Stimulated activated CD4-positive, alpha-beta T cell treated with anti-CD3 and anti-CD28 coated beads, Interleukin-4, amount 100 ng/mL, for 1 hour (primary cell): ENCODE data around the gene GALNT11.
"Not testable (repeated sequence)": the region's sequence is repeated elsewhere in the genome, so short reads cannot be mapped to it uniquely, and the experiment has no call there.

ENCODE experiments used
- DNase-seq: peaks from one replicate; pipeline ENCODE4 v3.0.0-alpha.2; 2020

The GALNT11 gene

GRCh38 chr7:152030059-152030458, 4.6 kb downstream of the GALNT11 start:
- DNase-seq, result not testable (repeated sequence)

GRCh38 chr7:152030639-152031038, 5.2 kb downstream of the GALNT11 start:
- not testable (repeated sequence) for DNase-seq

GRCh38 chr7:152035817-152036216, 10.3 kb downstream of the GALNT11 start:
- DNase-seq, result no peak

GRCh38 chr7:152038410-152038809, 12.9 kb downstream of the GALNT11 start:
- not testable (repeated sequence) for DNase-seq

GRCh38 chr7:152043086-152043485, 17.6 kb downstream of the GALNT11 start:
- not testable (repeated sequence) for DNase-seq

GRCh38 chr7:152044909-152045308, 19.4 kb downstream of the GALNT11 start:
- DNase-seq, result not testable (repeated sequence)

- DNase-seq, result no peak
These were observed 21.1 kb downstream of the GALNT11 start for GRCh38 chr7:152046531-152046930.

GRCh38 chr7:152048051-152048450, 22.6 kb downstream of the GALNT11 start:
- no peak for DNase-seq

GRCh38 chr7:152050547-152050971, 25.1 kb downstream of the GALNT11 start:
- DNase-seq, result no peak

- DNase-seq, result no peak
These were observed 26.5 kb downstream of the GALNT11 start for GRCh38 chr7:152051968-152052367.

- DNase-seq, result no peak
These were observed 27.3 kb downstream of the GALNT11 start for GRCh38 chr7:152052771-152053170.

GRCh38 chr7:152054367-152055230, 29.1 kb downstream of the GALNT11 start:
- no peak for DNase-seq

- DNase-seq, result no peak
These were observed 31.3 kb downstream of the GALNT11 start for GRCh38 chr7:152056621-152057274.

GRCh38 chr7:152059311-152059710, 33.8 kb downstream of the GALNT11 start:
- no peak for DNase-seq

- DNase-seq, result not testable (repeated sequence)
These were observed 35.6 kb downstream of the GALNT11 start for GRCh38 chr7:152061086-152061485.

- DNase-seq, result not testable (repeated sequence)
These were observed 37.7 kb downstream of the GALNT11 start for GRCh38 chr7:152063192-152063591.

GRCh38 chr7:152063821-152064220, 38.3 kb downstream of the GALNT11 start:
- DNase-seq, result not testable (repeated sequence)

GRCh38 chr7:152065800-152066344, 40.4 kb downstream of the GALNT11 start:
- not testable (repeated sequence) for DNase-seq

- DNase-seq, result no peak
These were observed 46.9 kb downstream of the GALNT11 start for GRCh38 chr7:152072421-152072820.

GRCh38 chr7:152073352-152073751, 47.9 kb downstream of the GALNT11 start:
- no peak for DNase-seq

GRCh38 chr7:152074673-152075072, 49.2 kb downstream of the GALNT11 start:
- DNase-seq, result no peak

GRCh38 chr7:152075379-152075778, 49.9 kb downstream of the GALNT11 start:
- not testable (repeated sequence) for DNase-seq

- no peak for DNase-seq
These were observed 50.9 kb downstream of the GALNT11 start for GRCh38 chr7:152076324-152076821.
